Stimulated activated CD4-positive, alpha-beta T cell treated with anti-CD3 and anti-CD28 coated beads, TNF-alpha, amount 100 ng/mL, for 48 hours (primary cell): Measurements from ENCODE around the gene MYL5.
"Not testable (repeated sequence)": the region's sequence is repeated elsewhere in the genome, so short reads cannot be mapped to it uniquely, and the experiment has no call there.

Experiments
- DNase-seq, 3 donors: peaks; one replicate each; pipeline ENCODE4 v3.0.0-alpha.2; 2020; ENCODE audit warnings: low read depth in 3 of 3

Gene MYL5

GRCh38 chr4:635851-636627 is 38.3 kb upstream of the MYL5 start:
- no peak for DNase-seq

- DNase-seq: no peak
These were observed 37.6 kb upstream of the MYL5 start for GRCh38 chr4:636628-637159.

DNA sequence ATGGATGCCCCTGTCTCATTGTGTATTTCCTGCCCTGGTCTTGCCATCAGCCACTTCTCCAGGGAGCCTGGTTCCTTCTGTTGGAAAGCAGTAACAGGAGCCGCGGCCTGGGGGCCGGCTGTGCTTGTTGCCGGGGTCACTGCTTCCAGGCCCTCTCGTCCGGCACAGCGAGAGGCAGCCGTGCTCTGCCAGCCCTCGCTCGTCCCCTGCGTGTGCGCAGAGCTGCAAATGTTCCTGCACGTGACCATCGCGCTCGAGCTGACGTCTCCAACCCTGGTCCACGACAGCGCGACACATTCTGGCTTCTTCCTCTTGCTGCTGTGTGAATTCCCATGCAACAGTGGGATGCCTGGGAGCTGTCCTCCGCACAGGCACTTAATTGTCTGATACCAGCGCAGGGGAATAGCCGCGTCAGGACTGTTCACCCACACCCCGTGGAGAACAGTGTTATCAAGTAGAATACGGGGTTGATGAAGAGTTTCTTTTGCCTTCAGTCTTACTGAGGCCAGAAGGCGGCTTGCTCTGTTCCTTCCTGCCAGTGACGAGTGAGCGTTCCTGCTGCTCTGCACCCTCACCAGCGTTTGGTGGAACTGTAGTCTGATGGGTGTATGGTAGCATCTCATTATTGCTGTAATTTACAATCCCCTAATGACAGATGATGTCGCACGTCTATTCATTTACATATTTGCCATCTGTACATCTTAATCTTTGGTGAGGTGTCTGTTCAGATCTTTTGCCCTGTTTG is 36.6 kb upstream of the MYL5 start:
- DNase-seq: no peak

DNA sequence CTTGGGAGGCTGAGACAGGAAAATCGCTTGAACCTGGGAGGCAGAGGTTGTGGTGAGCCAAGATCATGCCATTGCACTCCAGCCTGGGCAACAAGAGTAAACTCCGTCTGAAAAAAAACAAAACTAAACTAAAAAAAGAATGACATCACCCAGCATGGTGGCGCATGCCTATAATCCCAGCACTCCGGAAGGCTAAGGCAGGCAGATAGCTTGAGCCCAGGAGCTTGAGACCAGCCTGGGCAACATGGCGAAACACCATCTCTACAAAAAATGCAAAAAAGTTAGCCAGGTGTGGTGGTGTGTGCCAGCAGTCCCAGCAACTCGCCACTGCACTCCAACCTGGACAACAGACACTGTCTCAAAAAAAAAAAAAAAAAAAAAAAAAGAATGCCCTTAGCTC is 32.0 kb upstream of the MYL5 start:
- not testable (repeated sequence) for DNase-seq

- peak in 1 of 3 donors; percentile 30 for DNase-seq
These were observed 27.9 kb upstream of the MYL5 start for GRCh38 chr4:646460-646859.

DNA sequence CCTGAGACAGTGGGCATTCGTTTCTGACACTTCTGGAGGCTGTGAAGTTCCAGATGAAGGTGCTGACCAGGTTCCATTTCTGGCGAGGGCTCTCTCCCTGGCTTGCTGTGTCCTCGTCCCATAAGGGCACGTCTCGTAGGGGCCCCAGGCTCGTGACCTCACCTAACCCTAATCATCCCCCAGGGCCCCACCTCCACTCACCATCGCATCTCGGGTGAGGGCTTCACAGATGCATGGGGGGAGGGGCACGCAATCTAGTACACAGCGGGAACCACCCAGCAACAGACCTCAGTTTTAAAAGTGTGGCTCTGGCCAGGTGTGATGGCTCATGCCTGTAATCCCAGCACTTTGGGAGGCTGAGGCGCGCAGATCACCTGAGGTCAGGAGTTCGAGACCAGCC is 26.9 kb upstream of the MYL5 start:
- DNase-seq: no peak

- no peak for DNase-seq
These were observed 25.6 kb upstream of the MYL5 start for GRCh38 chr4:648579-649292.

DNA sequence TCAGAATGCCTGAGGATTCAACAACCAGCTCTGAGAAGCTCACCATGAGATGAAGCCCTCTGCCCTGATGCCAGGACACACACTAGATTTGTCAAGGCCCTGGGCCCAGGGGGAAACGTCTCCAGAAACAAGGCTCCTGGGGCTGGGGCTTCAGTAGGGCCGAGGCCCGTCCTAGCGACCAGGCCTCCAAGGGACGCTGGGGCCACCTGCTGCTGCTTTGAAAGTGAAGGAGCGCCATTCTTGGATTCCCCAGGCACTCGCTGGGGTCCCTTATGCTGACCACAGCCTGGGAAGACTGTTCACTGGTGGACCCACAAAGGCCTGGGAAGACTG is 25.1 kb upstream of the MYL5 start:
- DNase-seq: no peak

DNA sequence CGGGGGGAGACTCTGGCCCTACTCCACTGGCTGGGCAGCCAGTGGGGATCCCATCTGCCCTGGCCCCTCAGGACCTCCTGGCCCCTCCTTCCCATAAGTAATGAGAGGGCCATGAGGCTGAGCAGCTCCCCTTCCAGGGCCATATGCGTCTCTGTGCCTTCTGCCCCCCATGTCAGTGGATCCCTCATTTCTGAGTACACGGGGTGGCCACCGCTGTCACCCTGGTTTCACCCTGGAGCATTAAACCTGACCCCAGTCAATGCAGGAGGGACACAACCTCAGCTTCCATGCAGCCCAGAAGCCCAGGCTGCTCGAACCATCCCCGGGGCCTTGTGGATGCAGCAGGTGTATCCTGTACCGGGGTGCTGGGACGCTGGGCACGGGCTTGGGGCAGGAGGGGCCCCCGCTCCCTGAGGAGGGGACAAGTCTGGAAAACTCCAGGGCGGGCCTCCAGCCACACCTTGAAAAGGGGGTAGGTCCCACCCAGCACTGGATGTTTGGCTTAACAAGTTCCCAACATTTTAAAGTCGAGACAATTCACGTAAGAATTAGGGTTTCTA is 24.5 kb upstream of the MYL5 start:
- DNase-seq: no peak

- no peak for DNase-seq
These were observed 23.9 kb upstream of the MYL5 start for GRCh38 chr4:650461-650860.

DNA sequence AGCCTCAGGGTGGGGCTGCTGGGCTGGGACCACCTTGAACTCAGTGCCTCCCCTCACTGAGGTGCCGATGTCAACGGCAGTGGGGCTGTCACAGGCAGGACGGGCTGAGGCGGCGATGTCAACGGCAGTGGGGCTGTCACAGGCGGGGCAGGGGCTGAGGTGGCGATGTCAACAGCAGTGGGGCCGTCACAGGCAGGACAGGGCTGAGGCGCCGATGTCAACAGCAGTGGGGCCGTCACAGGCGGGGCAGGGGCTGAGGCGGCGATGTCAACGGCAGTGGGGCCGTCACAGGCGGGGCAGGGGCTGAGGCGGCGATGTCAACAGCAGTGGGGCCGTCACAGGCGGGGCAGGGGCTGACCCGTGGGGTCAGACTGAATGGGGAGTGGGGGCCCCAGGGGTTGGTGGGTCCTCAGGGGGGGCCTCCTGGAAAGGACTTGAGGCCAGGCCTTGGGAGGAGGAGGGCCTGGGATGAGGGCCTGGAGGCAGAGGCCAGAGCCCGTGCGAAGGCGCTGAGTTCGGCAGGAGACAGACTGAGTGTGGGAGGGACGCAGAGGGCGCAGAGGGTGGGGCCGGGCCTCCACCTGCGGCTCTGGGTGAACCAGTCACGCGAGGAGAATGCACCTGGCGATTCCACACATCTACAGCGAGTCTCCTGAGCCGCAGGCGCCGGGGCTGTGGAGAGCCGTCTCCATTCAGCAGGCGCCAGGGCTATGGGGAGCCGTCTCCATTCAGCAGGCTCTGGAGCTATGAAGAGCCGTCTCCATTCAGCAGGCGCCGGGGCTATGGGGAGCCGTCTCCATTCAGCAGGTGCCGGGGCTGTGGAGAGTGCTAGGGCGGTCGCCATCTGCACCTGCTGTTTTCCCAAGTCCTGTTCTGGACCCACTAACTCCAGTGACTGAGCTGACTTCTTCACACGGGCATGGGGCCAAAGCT is 23.1 kb upstream of the MYL5 start:
- no peak for DNase-seq

GRCh38 chr4:651884-652642 is 22.3 kb upstream of the MYL5 start:
- DNase-seq: no peak

GRCh38 chr4:653080-653821 is 21.1 kb upstream of the MYL5 start:
- DNase-seq: no peak

- DNase-seq: no peak
These were observed 20.4 kb upstream of the MYL5 start for GRCh38 chr4:653831-654502.

GRCh38 chr4:654503-654845 is 19.9 kb upstream of the MYL5 start:
- DNase-seq: no peak

GRCh38 chr4:654871-655463 is 19.4 kb upstream of the MYL5 start:
- no peak for DNase-seq

GRCh38 chr4:655464-656151 is 18.7 kb upstream of the MYL5 start:
- no peak for DNase-seq
